GM19467 (cell line): ENCODE data around the gene SLC38A4.

Experiments used
- ATAC-seq: cut with Tn5 transposase; IDR thresholded peaks from one replicate; pipeline ENCODE4 v1.9.1; 2021; ENCODE audit warnings: mild to moderate bottlenecking, moderate library complexity; ENCODE audit not compliant: unreplicated experiment

SLC38A4 gene

GRCh38 chr12:46717868-46718267, 107.9 kb downstream of the SLC38A4 start:
- no peak for ATAC-seq

- no peak for ATAC-seq
These were observed 108.6 kb downstream of the SLC38A4 start for GRCh38 chr12:46717159-46717558.
